CD14-positive monocyte (primary cell): ENCODE data around the gene KNL1. TPM values are rescaled to one million over a fixed set of nuclear protein-coding genes. Genes with fewer than 3 reads are reported as not detected.

Source experiments
- DNase-seq, 3 donors: peaks; one replicate each; pipeline ENCODE4 v3.0.0-alpha.2; 2011 to 2022
- H2AFZ ChIP-seq: 2 replicates; pipeline ENCODE4 v1.6.0; 2012; ENCODE audit warnings: mild to moderate bottlenecking, low read depth, low read length, inconsistent platforms; ENCODE audit not compliant: insufficient read depth, poor library complexity, severe bottlenecking
- H3K27ac ChIP-seq, 2 donors: 1 replicate in 1 of 2; 2 replicates in 1 of 2; pipeline ENCODE4 v1.5.1; 2012 to 2013; ENCODE audit warnings: low read length in 2 of 2, control low read depth in 1 of 2, inconsistent platforms in 1 of 2, low read depth in 1 of 2, mild to moderate bottlenecking in 1 of 2
- H3K27me3 ChIP-seq, 2 donors: one replicate each; pipeline versions ENCODE4 v1.6.0 to v1.6.1; 2011 to 2013; ENCODE audit warnings: low read length in 2 of 2; ENCODE audit not compliant: control insufficient read depth in 2 of 2, insufficient read depth in 2 of 2
- H3K36me3 ChIP-seq, 2 donors: replicated peaks in 1 of 2; 1 replicate in 1 of 2; 2 replicates in 1 of 2; pipeline versions ENCODE4 v1.5.1 to v1.6.1; 2012 to 2013; ENCODE audit warnings: low read length in 2 of 2, control low read depth in 1 of 2, inconsistent platforms in 1 of 2, mild to moderate bottlenecking in 1 of 2; ENCODE audit not compliant: insufficient read depth in 2 of 2, control insufficient read depth in 1 of 2
- H3K4me1 ChIP-seq, 2 donors: 1 replicate in 1 of 2; 2 replicates in 1 of 2; pipeline versions ENCODE4 v1.5.1 to v1.6.1; 2012 to 2013; ENCODE audit warnings: low read length in 2 of 2, control low read depth in 1 of 2, inconsistent platforms in 1 of 2, mild to moderate bottlenecking in 1 of 2, moderate library complexity in 1 of 2; ENCODE audit not compliant: insufficient read depth in 2 of 2, control insufficient read depth in 1 of 2
- H3K4me2 ChIP-seq: replicated peaks from 2 replicates; pipeline ENCODE3; 2012; ENCODE audit warnings: low read length, moderate library complexity, mild to moderate bottlenecking; ENCODE audit not compliant: poor library complexity, severe bottlenecking; ENCODE audit errors: extremely low read depth
- H3K4me3 ChIP-seq, 3 experiments: fragments of 200-600 bp in 1 of 3; sonication (generic) in 1 of 3; replicated peaks in 1 of 3; 1 replicate in 2 of 3; 2 replicates in 1 of 3; pipeline ENCODE4 v1.5.1; 2011 to 2013; ENCODE audit warnings: low read length in 3 of 3, mild to moderate bottlenecking in 3 of 3, control low read depth in 2 of 3, low read depth in 2 of 3, inconsistent platforms in 1 of 3, moderate library complexity in 1 of 3
- H3K79me2 ChIP-seq: 2 replicates; pipeline ENCODE4 v1.6.0; 2012; ENCODE audit warnings: mild to moderate bottlenecking, control low read depth, inconsistent platforms, low read length, moderate library complexity; ENCODE audit not compliant: insufficient read depth
- H3K9ac ChIP-seq: 2 replicates; pipeline ENCODE4 v1.6.0; 2017; ENCODE audit warnings: low read length, mild to moderate bottlenecking; ENCODE audit not compliant: insufficient read depth, poor library complexity, severe bottlenecking
- H3K9me3 ChIP-seq, 2 donors: replicated peaks in 1 of 2; 1 replicate in 1 of 2; 2 replicates in 1 of 2; pipeline versions ENCODE4 v1.5.1 to v1.6.1; 2012 to 2013; ENCODE audit warnings: low read length in 2 of 2, control low read depth in 1 of 2; ENCODE audit not compliant: control insufficient read depth in 1 of 2, insufficient read depth in 1 of 2
- H4K20me1 ChIP-seq: 2 replicates; pipeline ENCODE4 v1.6.0; 2012; ENCODE audit warnings: mild to moderate bottlenecking, low read length, control low read depth, moderate library complexity; ENCODE audit not compliant: insufficient read depth
- H3K27ac Mint-ChIP-seq, 7 donors: one replicate each; pipeline ENCODE4 v1.8.0; 2020; ENCODE audit warnings: mild to moderate bottlenecking in 7 of 7, mixed read lengths in 7 of 7, moderate library complexity in 6 of 7, inconsistent platforms in 2 of 7
- H3K27me3 Mint-ChIP-seq, 3 donors: one replicate each; pipeline ENCODE4 v1.8.0; 2021 to 2022; ENCODE audit warnings: low read depth in 3 of 3, mild to moderate bottlenecking in 3 of 3, mixed read lengths in 3 of 3, moderate library complexity in 3 of 3, inconsistent platforms in 1 of 3
- H3K36me3 Mint-ChIP-seq, 2 donors: one replicate each; pipeline ENCODE4 v1.8.0; 2020; ENCODE audit warnings: mixed read lengths in 2 of 2, inconsistent platforms in 1 of 2, mild to moderate bottlenecking in 1 of 2
- H3K4me1 Mint-ChIP-seq: one replicate; pipeline ENCODE4 v1.8.0; 2020; ENCODE audit warnings: mild to moderate bottlenecking, mixed read lengths
- H3K4me3 Mint-ChIP-seq, 2 donors: one replicate each; pipeline ENCODE4 v1.8.0; 2020; ENCODE audit warnings: mild to moderate bottlenecking in 2 of 2, mixed read lengths in 2 of 2, moderate library complexity in 1 of 2
- H3K9me3 Mint-ChIP-seq, 7 donors: one replicate each; pipeline ENCODE4 v1.8.0; 2020 to 2022; ENCODE audit warnings: mixed read lengths in 7 of 7, mild to moderate bottlenecking in 6 of 7, moderate library complexity in 6 of 7, inconsistent platforms in 2 of 7
- CTCF ChIP-seq: fragments of 200-600 bp; IDR thresholded peaks from one replicate; pipeline ENCODE4 v1.8.0; 2022; ENCODE audit warnings: antibody characterized with exemption, mild to moderate bottlenecking
- WGBS: methylation state at CpG from one replicate; pipeline ENCODE4 v1.1.5; 2013; ENCODE audit warnings: missing lambda C conversion rate; ENCODE audit not compliant: insufficient coverage; 5-methylcytosine and 5-hydroxymethylcytosine counted together
- intact Hi-C, 2 donors: fragments of 100-400 bp; cut with micrococcal nuclease; formaldehyde crosslinking; loops; one replicate each; pipeline versions ENCODE4 v1.15.0 to v1.15.1; 2023
- polyA plus RNA-seq, 3 donors: library from polyadenylated mRNA; depleted of rRNA in 1 of 3; unstranded in 2 of 3; stranded (reverse) in 1 of 3; fragments of 300-500 nt in 2 of 3; fragments of >200 nt in 1 of 3; fragmentation: Illumina TruSeq in 2 of 3; gene quantifications; 1 replicate in 2 of 3; 2 replicates in 1 of 3; pipeline ENCODE4 v1.2.3, GENCODE V29; 2012 to 2021
- small RNA-seq: library from RNA; depleted of rRNA; stranded (forward); fragments of <200 nt; gene quantifications from one replicate; pipeline ENCODE3, GENCODE V24; 2012; ENCODE audit warnings: low read depth; ENCODE audit not compliant: insufficient read length

Gene KNL1
- polyA plus RNA-seq, 3 donors, result 0.13 to 0.38 (median 0.16) TPM

GRCh38 chr15:40706121-40706520 is 112.1 kb downstream of the KNL1 start:
- Histone ChIP-seq H3K27me3 (no peaks in the 10 kb centered on the region), H2AFZ (no peak overlapping the region), H4K20me1 (no peaks in the 10 kb centered on the region), H3K4me2 (no peak overlapping the region), H3K36me3 (peaks cover 10 to 56% of the 10 kb centered on the region in 2 donors), H3K9ac (no peak overlapping the region), H3K4me1 (no peaks in the 10 kb centered on the region), H3K9me3 (no peaks in the 10 kb centered on the region), H3K4me3 (no peak overlapping the region), H3K27ac (no peak overlapping the region), H3K79me2 (no peaks in the 10 kb centered on the region)
- intact Hi-C loops, result no loop called here
- TF ChIP-seq CTCF, result no peak
- DNase-seq, result no peak
- Mint-ChIP-seq H3K4me1 (no peaks in the 10 kb centered on the region), H3K4me3 (no peak overlapping the region), H3K9me3 (peaks cover 0 to 2% (median 0%) of the 10 kb centered on the region in 7 donors), H3K27ac (no peak overlapping the region), H3K27me3 (no peaks in the 10 kb centered on the region), H3K36me3 (peaks cover 34 to 74% of the 10 kb centered on the region in 2 donors)
- no CpG with 5 or more reads among the region's 2 CpGs for WGBS

Small RNAs within 50 kb of the gene (small RNA-seq; reads per million reads assigned to genes)
- not detected for gene RF00017
- gene RN7SL376P, result not detected

Other genes with a start within 250 kb of the KNL1 start
- gene PHGR1, start 243.2 kb upstream of the KNL1 start, polyA plus RNA-seq, result not detected
- under 1 TPM in 2 of 3 donors, not detected in 1; 0.01 TPM for gene DISP2, start 236.0 kb upstream of the KNL1 start, polyA plus RNA-seq
- 1 to 10 TPM; 5.4 to 10.0 (median 7.9) TPM for gene KNSTRN, start 211.5 kb upstream of the KNL1 start, polyA plus RNA-seq
- 10 to 100 TPM; 28.6 to 46.3 (median 31.3) TPM for gene IVD, start 188.5 kb upstream of the KNL1 start, polyA plus RNA-seq
- 1 to 10 TPM in 1 of 3 donors, under 1 TPM in 2; 0.67 to 8.9 (median 0.79) TPM for gene BAHD1, start 153.3 kb upstream of the KNL1 start, polyA plus RNA-seq
- 1 to 10 TPM in 2 of 3 donors, under 1 TPM in 1; 0.85 to 5.2 (median 1.2) TPM for gene CHST14, start 123.3 kb upstream of the KNL1 start, polyA plus RNA-seq
- 10 to 100 TPM in 2 of 3 donors, 1 to 10 TPM in 1; 7.5 to 37.3 (median 30.8) TPM for gene CCDC32, start 29.2 kb upstream of the KNL1 start, polyA plus RNA-seq
- 1 to 10 TPM; 1.1 to 6.3 (median 4.3) TPM for gene RPUSD2, start 24.9 kb upstream of the KNL1 start, polyA plus RNA-seq
- gene RAD51, start 100.9 kb downstream of the KNL1 start, polyA plus RNA-seq, result under 1 TPM in 2 of 3 donors, not detected in 1; 0.28 to 0.61 TPM
- gene RMDN3, start 161.0 kb downstream of the KNL1 start, polyA plus RNA-seq, result 10 to 100 TPM in 2 of 3 donors, 1 to 10 TPM in 1; 9.8 to 13.5 (median 13.2) TPM
- 10 to 100 TPM; 19.1 to 46.7 (median 45.9) TPM for gene GCHFR, start 169.8 kb downstream of the KNL1 start, polyA plus RNA-seq
- gene C15orf62, start 175.7 kb downstream of the KNL1 start, polyA plus RNA-seq, result under 1 TPM in 2 of 3 donors, not detected in 1; 0.23 to 0.25 TPM
- 10 to 100 TPM in 2 of 3 donors, 1 to 10 TPM in 1; 8.2 to 62.9 (median 10.3) TPM for gene ZFYVE19, start 212.8 kb downstream of the KNL1 start, polyA plus RNA-seq
- 10 to 100 TPM; 15.7 to 31.6 (median 21.5) TPM for gene DNAJC17, start 213.2 kb downstream of the KNL1 start, polyA plus RNA-seq
- gene PPP1R14D, start 234.5 kb downstream of the KNL1 start, polyA plus RNA-seq, result not detected
- 10 to 100 TPM; 17.1 to 46.5 (median 21.5) TPM for gene SPINT1, start 249.8 kb downstream of the KNL1 start, polyA plus RNA-seq